Measurements from ENCODE around the gene YKT6. TPM values are rescaled to one million over a fixed set of nuclear protein-coding genes. Genes with fewer than 3 reads are reported as not detected.

Gene YKT6
- total and polyA plus RNA-seq, 2 experiments from 2014 or later = 33.5 to 114 TPM

GRCh38 chr7:44222776-44223261 lies 22.0 kb downstream of the YKT6 start (continued):
- TF ChIP-seq REST (IDR thresholded peaks at IDR 0.05; ENCODE audit: unreplicated experiment) = no peak

GRCh38 chr7:44223362-44224079 lies 22.7 kb downstream of the YKT6 start:
- Mint-ChIP-seq H3K27me3 (ENCODE audit: insufficient read depth, low read depth, poor library complexity) (peaks cover 16% of the 10 kb centered on the region), H3K36me3 (ENCODE audit: low read depth) (no peaks in the 10 kb centered on the region), H3K9me3 (no peaks in the 10 kb centered on the region), H3K4me3 (no peak overlapping the region), H3K27ac (no peak overlapping the region), H3K4me1 (peaks cover 25% of the 10 kb centered on the region)
- H3K27ac ChIP-seq (ENCODE audit: low read depth) = no peak overlapping the region
- ATAC-seq (no peak), DNase-seq (ENCODE audit: low spot score) (no peak)
- no peak overlapping the region for H3K4me3 ChIP-seq
- no peaks in the 10 kb centered on the region for H3K9me2 ChIP-seq (ENCODE audit: insufficient read depth)
- peaks cover 6% of the 10 kb centered on the region for H3K4me1 ChIP-seq (ENCODE audit: insufficient read depth)
- H3F3A ChIP-seq (replicated peaks; ENCODE audit: low read depth) = no peaks in the 10 kb centered on the region
- H3K79me2 ChIP-seq (replicated peaks; ENCODE audit: insufficient read depth) = no peaks in the 10 kb centered on the region
- no peaks in the 10 kb centered on the region for H4K20me1 ChIP-seq (replicated peaks; ENCODE audit: insufficient read depth)
- H3K27me3 ChIP-seq (ENCODE audit: insufficient read depth) = no peaks in the 10 kb centered on the region
- H2AFZ ChIP-seq = no peak overlapping the region
- H3K4me2 ChIP-seq = no peak overlapping the region
- no peaks in the 10 kb centered on the region for H3K36me3 ChIP-seq (ENCODE audit: insufficient read depth)
- TF ChIP-seq EZH2 (IDR thresholded peaks at IDR 0.05; ENCODE audit: low read depth, unreplicated experiment) (no peak), CTCF (conservative IDR thresholded peaks at IDR 0.05; ENCODE audit: low read depth in 2 of 2) (no peak), ZNF114 (CRISPR knock-in tag; IDR thresholded peaks at IDR 0.05) (no peak), JUNB (IDR thresholded peaks at IDR 0.05; ENCODE audit: unreplicated experiment) (no peak), ETS1 (IDR thresholded peaks at IDR 0.05) (no peak), POLR2AphosphoS5 (IDR thresholded peaks at IDR 0.05; ENCODE audit: low read depth) (no peak), ZNF462 (CRISPR knock-in tag; IDR thresholded peaks at IDR 0.05) (no peak), CREB1 (CRISPR knock-in tag; IDR thresholded peaks at IDR 0.05; ENCODE audit: low read depth) (no peak)
